ENCODE results near the gene UBAP2. TPM values are rescaled to one million over a fixed set of nuclear protein-coding genes. Genes with fewer than 3 reads are reported as not detected.

The UBAP2 gene
- total and polyA plus RNA-seq, 2 donors (not counting 3 experiments of a cell fraction or from before 2014, with no cell fraction given) = 43.2 to 55.8 TPM

- H3K9ac ChIP-seq (replicated peaks; ENCODE audit: extremely low read depth, insufficient read depth, low read length) = no peak overlapping the region
- no peak overlapping the region for H3K4me2 ChIP-seq (ENCODE audit: insufficient read depth, low read length)
- TF ChIP-seq JUN (IDR thresholded peaks at IDR 0.05; ENCODE audit: borderline replicate concordance, insufficient read depth, insufficient read length, low read depth) = no peak
- TF ChIP-seq EZH2 (IDR thresholded peaks at IDR 0.05; ENCODE audit: borderline replicate concordance, low read depth, low read length, severe bottlenecking) = no peak
- no peak for TF ChIP-seq POLR2AphosphoS5 (IDR thresholded peaks at IDR 0.05; ENCODE audit: insufficient read depth, low read depth, low read length)
- no peak for TF ChIP-seq MYC (IDR thresholded peaks at IDR 0.05; ENCODE audit: low read depth, low read length)
- no peak for TF ChIP-seq FOS (IDR thresholded peaks at IDR 0.05; ENCODE audit: borderline replicate concordance, insufficient read depth, low read length)
- TF ChIP-seq MAX (IDR thresholded peaks at IDR 0.05; ENCODE audit: insufficient read depth, insufficient read length) = no peak
- H3K27ac ChIP-seq (ENCODE audit: insufficient read depth, low read depth, low read length) = no peak overlapping the region
- DNase-seq (ENCODE audit: low read depth, low spot score) = no peak
- no TSS peak for BruUV-seq (replicated peaks)
- H4K20me1 ChIP-seq (replicated peaks; ENCODE audit: control insufficient read depth, extremely low read depth, insufficient read depth, low read length) = no peaks in the 10 kb centered on the region
- H2AFZ ChIP-seq (ENCODE audit: low read depth, low read length) = no peak overlapping the region
- peaks cover 28 to 33% of the 10 kb centered on the region in 2 experiments for H3K36me3 ChIP-seq (ENCODE audit: control insufficient read depth in 2 of 2, extremely low read depth in 1 of 2, insufficient read depth in 2 of 2, low read length in 2 of 2)
- H3K9me3 ChIP-seq (replicated peaks; ENCODE audit: control insufficient read depth, insufficient read depth, low read length) = no peaks in the 10 kb centered on the region
- H3K79me2 ChIP-seq (ENCODE audit: control insufficient read depth, insufficient read depth, low read length) = no peaks in the 10 kb centered on the region
- no peaks in the 10 kb centered on the region for H3K9me1 ChIP-seq (replicated peaks; ENCODE audit: control insufficient read depth, extremely low read depth, insufficient read depth, low read length)
- H3K27me3 ChIP-seq (ENCODE audit: control insufficient read depth in 2 of 2, insufficient read depth in 2 of 2, low read length in 2 of 2) = no peaks in the 10 kb centered on the region
- CTCF ChIA-PET = no interaction called here
- no peak for FAIRE-seq
- POLR2A ChIA-PET = no interaction called here
- intact Hi-C loops (cut with micrococcal nuclease) = no loop called here
- dilution Hi-C loops (cut with MboI; ENCODE audit: extremely low pct_ligation_motif_present, low sequenced_read_pairs) = no loop called here
- no peak overlapping the region for H3K4me3 ChIP-seq (replicated peaks in 1 of 3; ENCODE audit: insufficient read depth in 1 of 3, low read depth in 1 of 3, low read length in 3 of 3)
- no peaks in the 10 kb centered on the region for H3K4me1 ChIP-seq (ENCODE audit: control insufficient read depth, extremely low read depth, insufficient read depth, low read length)
These were observed 40.6 kb upstream of the UBAP2 start for GRCh38 chr9:34089311-34089710.

DNA sequence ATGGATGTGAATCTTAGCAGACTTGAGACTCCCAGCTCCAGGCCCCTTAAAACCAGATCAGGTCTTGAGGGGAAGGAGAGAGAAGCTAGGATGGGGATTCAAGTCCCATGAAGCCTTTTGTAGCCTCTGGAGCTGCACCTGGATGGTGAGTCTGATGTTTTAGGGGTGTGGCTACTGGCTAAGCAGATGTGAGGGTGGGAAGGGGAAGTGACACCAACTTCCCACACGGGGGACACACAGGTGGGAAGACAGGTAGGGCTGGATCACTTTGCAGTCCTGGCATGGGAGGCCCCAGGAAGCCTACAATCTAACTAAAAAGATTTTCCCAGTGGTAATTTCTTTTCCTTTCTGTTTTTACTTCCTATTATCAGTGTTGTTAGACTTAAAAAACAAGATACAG, 38.7 kb upstream of the UBAP2 start:
- no peak overlapping the region for H3K4me3 ChIP-seq (replicated peaks in 1 of 3; ENCODE audit: insufficient read depth in 1 of 3, low read depth in 1 of 3, low read length in 3 of 3)
- H3K9ac ChIP-seq (replicated peaks; ENCODE audit: extremely low read depth, insufficient read depth, low read length) = no peak overlapping the region
- no TSS peak for BruUV-seq (replicated peaks)

More for the DNA sequence above, 38.7 kb upstream of the UBAP2 start:
- POLR2A ChIA-PET = no interaction called here
- Histone ChIP-seq H3K27ac (ENCODE audit: insufficient read depth, low read depth, low read length) (no peak overlapping the region), H2AFZ (ENCODE audit: low read depth, low read length) (no peak overlapping the region), H3K9me3 (replicated peaks; ENCODE audit: control insufficient read depth, insufficient read depth, low read length) (no peaks in the 10 kb centered on the region), H3K79me2 (ENCODE audit: control insufficient read depth, insufficient read depth, low read length) (no peaks in the 10 kb centered on the region), H3K4me2 (ENCODE audit: insufficient read depth, low read length) (no peak overlapping the region), H3K36me3 (ENCODE audit: control insufficient read depth in 2 of 2, extremely low read depth in 1 of 2, insufficient read depth in 2 of 2, low read length in 2 of 2) (peaks cover 23 to 25% of the 10 kb centered on the region in 2 experiments), H3K9me1 (replicated peaks; ENCODE audit: control insufficient read depth, extremely low read depth, insufficient read depth, low read length) (no peaks in the 10 kb centered on the region), H4K20me1 (replicated peaks; ENCODE audit: control insufficient read depth, extremely low read depth, insufficient read depth, low read length) (no peaks in the 10 kb centered on the region), H3K27me3 (ENCODE audit: control insufficient read depth in 2 of 2, insufficient read depth in 2 of 2, low read length in 2 of 2) (no peaks in the 10 kb centered on the region), H3K4me1 (ENCODE audit: control insufficient read depth, extremely low read depth, insufficient read depth, low read length) (no peaks in the 10 kb centered on the region)
- TF ChIP-seq MAX (IDR thresholded peaks at IDR 0.05; ENCODE audit: insufficient read depth, insufficient read length) = no peak
- dilution Hi-C loops (cut with MboI; ENCODE audit: extremely low pct_ligation_motif_present, low sequenced_read_pairs) = no loop called here
- FAIRE-seq (no peak), DNase-seq (ENCODE audit: low read depth, low spot score) (no peak)
- intact Hi-C loops (cut with micrococcal nuclease) = no loop called here
- CTCF ChIA-PET = no interaction called here

All from endothelial cell of umbilical vein (primary cell).